ENCODE measurements around the gene CXCR3.
"Not testable (repeated sequence)": the region's sequence is repeated elsewhere in the genome, so short reads cannot be mapped to it uniquely, and the experiment has no call there.

Gene CXCR3

GRCh38 chrX:71607488-71607887, 10.8 kb downstream of the CXCR3 start:
- DNase-seq: no peak

GRCh38 chrX:71606536-71607216, 11.6 kb downstream of the CXCR3 start:
- no peak for DNase-seq

- no peak for DNase-seq
Observed at GRCh38 chrX:71604796-71605568, 13.3 kb downstream of the CXCR3 start.

GRCh38 chrX:71604141-71604540, 14.2 kb downstream of the CXCR3 start:
- no peak for DNase-seq

- no peak for DNase-seq
Observed at GRCh38 chrX:71603618-71604017, 14.7 kb downstream of the CXCR3 start.

- no peak for DNase-seq
Observed at GRCh38 chrX:71599965-71600364, 18.3 kb downstream of the CXCR3 start.

- not testable (repeated sequence) for DNase-seq
Observed at GRCh38 chrX:71593210-71593609, 25.1 kb downstream of the CXCR3 start.

GRCh38 chrX:71586929-71587328, 31.4 kb downstream of the CXCR3 start:
- no peak for DNase-seq

GRCh38 chrX:71581210-71581609, 37.1 kb downstream of the CXCR3 start:
- DNase-seq: no peak

GRCh38 chrX:71579990-71580380, 38.3 kb downstream of the CXCR3 start:
- DNase-seq: no peak

GRCh38 chrX:71579136-71579989, 38.9 kb downstream of the CXCR3 start:
- no peak for DNase-seq

GRCh38 chrX:71578253-71579135, 39.8 kb downstream of the CXCR3 start, which contains the start of gene GCNA:
TSS of gene GCNA (plus strand) at chrX:71578437. CDS start at chrX:71580822, 2,385 bp downstream.
- no peak for DNase-seq

GRCh38 chrX:71577682-71578081, 40.6 kb downstream of the CXCR3 start:
- DNase-seq: no peak

- DNase-seq: no peak
Observed at GRCh38 chrX:71573590-71573989, 44.7 kb downstream of the CXCR3 start.

- DNase-seq: not testable (repeated sequence)
Observed at GRCh38 chrX:71571390-71571789, 46.9 kb downstream of the CXCR3 start.

Measured in NCI-H1092 treated with DMSO at 0.1 percent for 48 hours (cell line).